Transverse colon (tissue), 4 donors: ENCODE measurements around the gene GID4. TPM values are rescaled to one million over a fixed set of nuclear protein-coding genes. Genes with fewer than 3 reads are reported as not detected.

Experiments used
- DNase-seq: peaks from one replicate; pipeline ENCODE4 v3.0.0-alpha.2; 2019
- H3K27ac ChIP-seq, 4 donors: fragments of 200-600 bp; sonication (generic); 2 replicates each; pipeline ENCODE4 v1.5.1; 2016 to 2018; ENCODE audit warnings: inconsistent platforms in 4 of 4
- H3K27me3 ChIP-seq: fragments of 200-600 bp; sonication (generic); 2 replicates; pipeline ENCODE4 v1.5.1; 2017; ENCODE audit warnings: inconsistent platforms
- H3K36me3 ChIP-seq, 4 donors: fragments of 200-600 bp; sonication (generic); 2 replicates each; pipeline ENCODE4 v1.5.1; 2017 to 2019; ENCODE audit warnings: inconsistent platforms in 4 of 4
- H3K4me1 ChIP-seq, 4 donors: fragments of 200-600 bp; sonication (generic); 2 replicates each; pipeline ENCODE4 v1.5.1; 2017 to 2020; ENCODE audit warnings: inconsistent platforms in 4 of 4
- H3K4me3 ChIP-seq, 4 donors: fragments of 200-600 bp; sonication (generic); 1 replicate in 1 of 4; 2 replicates in 3 of 4; pipeline versions ENCODE4 v1.5.1 to v1.6.1; 2017 to 2019; ENCODE audit warnings: inconsistent platforms in 4 of 4
- H3K9me3 ChIP-seq, 2 donors: fragments of 200-600 bp; sonication (generic); 2 replicates each; pipeline ENCODE4 v1.5.1; 2017 to 2019; ENCODE audit warnings: inconsistent platforms in 2 of 2
- EP300 ChIP-seq: sonication (generic); formaldehyde crosslinking; IDR thresholded peaks from one replicate; pipeline ENCODE4 v1.6.1; 2017; ENCODE audit warnings: antibody characterized with exemption, low read depth
- POLR2A ChIP-seq: fragments of 450-650 bp; IDR thresholded peaks from one replicate; pipeline ENCODE4 v1.6.1; 2016; ENCODE audit warnings: antibody characterized with exemption, mild to moderate bottlenecking, moderate library complexity
- POLR2AphosphoS5 ChIP-seq, 3 donors: sonication (generic); formaldehyde crosslinking; IDR thresholded peaks; one replicate each; pipeline ENCODE4 v1.6.1; 2016; ENCODE audit warnings: antibody characterized with exemption in 3 of 3
- WGBS, 2 donors: methylation state at CpG; one replicate each; pipeline ENCODE4 v1.1.5; 2018; ENCODE audit warnings: low coverage in 1 of 2; 5-methylcytosine and 5-hydroxymethylcytosine counted together
- in situ Hi-C, 4 donors: fragments of 200-750 bp; cut with MboI; loops; one replicate each; pipeline versions ENCODE4 v1.15.0 to v1.15.1; 2017; ENCODE audit warnings: low sequenced_read_pairs in 3 of 4, low pct_ligation_motif_present in 1 of 4, low pct_unique_long_range_greater_than_20kb in 1 of 4
- intact Hi-C: fragments of 100-400 bp; cut with DNase I; formaldehyde crosslinking; loops from one replicate; pipeline ENCODE4 v1.15.1; 2023; ENCODE audit warnings: low total_unique reads
- total RNA-seq, 4 donors: library from RNA; depleted of rRNA; stranded (reverse); fragments of >200 nt; gene quantifications; one replicate each; pipeline ENCODE4 v1.1.0, GENCODE V29; 2016
- TF ChIP-seq, protein P1 (sequence below), 5 experiments: fragments of 200-600 bp in 3 of 5; fragments of 450-650 bp in 2 of 5; sonication (generic) in 3 of 5; IDR thresholded peaks; 1 replicate in 2 of 5; 2 replicates in 3 of 5; pipeline ENCODE4 v1.5.1; 2016 to 2017; ENCODE audit warnings: antibody characterized with exemption in 5 of 5, inconsistent platforms in 3 of 5, mild to moderate bottlenecking in 2 of 5, moderate library complexity in 1 of 5

The GID4 gene
- total RNA-seq, 4 donors from 2014 or later, result 7.0 to 39.6 (median 9.4) TPM

DNA sequence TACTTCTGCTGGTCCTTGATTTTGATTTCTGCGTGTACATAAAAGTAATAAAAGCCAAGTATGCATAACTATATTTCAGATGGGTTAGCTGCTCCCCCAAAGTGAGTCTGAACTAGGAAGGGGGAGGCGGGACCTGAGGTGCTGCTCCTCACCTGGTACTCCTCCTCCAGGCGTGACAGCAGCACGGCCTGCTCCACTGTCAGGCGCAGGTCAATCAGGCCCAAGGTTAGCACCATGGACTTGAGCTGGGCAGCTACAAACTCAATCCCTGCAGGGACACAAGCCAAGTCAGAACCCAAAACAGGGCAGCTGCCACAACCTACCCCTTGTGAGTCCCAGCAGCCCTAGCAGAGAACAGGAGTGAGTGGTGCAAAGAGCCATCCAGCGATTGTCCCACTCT lies 18.2 kb upstream of the GID4 start:
- intact Hi-C loops (no loop called here), in situ Hi-C loops (loop anchor here in 2 of 4 donors (10.0 kb wide), 3 partner anchors 46 to 346 kb away; partner anchors contain the start of genes DRC3 (in 1 of the 2) and TOM1L2 (in 1 of the 2))
- H3K27ac ChIP-seq, result no peak overlapping the region
- H3K9me3 ChIP-seq, result no peaks in the 10 kb centered on the region
- WGBS, 2 donors, result 93 to 100% methylated on average over 1 to 6 of the region's 6 CpGs
- H3K27me3 ChIP-seq, result no peaks in the 10 kb centered on the region
- no peak for DNase-seq
- no peak overlapping the region for H3K4me3 ChIP-seq
- H3K36me3 ChIP-seq, result peaks cover 0 to 4% (median 0%) of the 10 kb centered on the region in 4 donors
- H3K4me1 ChIP-seq, result no peaks in the 10 kb centered on the region
- TF ChIP-seq POLR2AphosphoS5 (IDR thresholded peaks at IDR 0.05) (no peak), POLR2A (no peak), EP300 (no peak)
- TF ChIP-seq, protein P1, sequence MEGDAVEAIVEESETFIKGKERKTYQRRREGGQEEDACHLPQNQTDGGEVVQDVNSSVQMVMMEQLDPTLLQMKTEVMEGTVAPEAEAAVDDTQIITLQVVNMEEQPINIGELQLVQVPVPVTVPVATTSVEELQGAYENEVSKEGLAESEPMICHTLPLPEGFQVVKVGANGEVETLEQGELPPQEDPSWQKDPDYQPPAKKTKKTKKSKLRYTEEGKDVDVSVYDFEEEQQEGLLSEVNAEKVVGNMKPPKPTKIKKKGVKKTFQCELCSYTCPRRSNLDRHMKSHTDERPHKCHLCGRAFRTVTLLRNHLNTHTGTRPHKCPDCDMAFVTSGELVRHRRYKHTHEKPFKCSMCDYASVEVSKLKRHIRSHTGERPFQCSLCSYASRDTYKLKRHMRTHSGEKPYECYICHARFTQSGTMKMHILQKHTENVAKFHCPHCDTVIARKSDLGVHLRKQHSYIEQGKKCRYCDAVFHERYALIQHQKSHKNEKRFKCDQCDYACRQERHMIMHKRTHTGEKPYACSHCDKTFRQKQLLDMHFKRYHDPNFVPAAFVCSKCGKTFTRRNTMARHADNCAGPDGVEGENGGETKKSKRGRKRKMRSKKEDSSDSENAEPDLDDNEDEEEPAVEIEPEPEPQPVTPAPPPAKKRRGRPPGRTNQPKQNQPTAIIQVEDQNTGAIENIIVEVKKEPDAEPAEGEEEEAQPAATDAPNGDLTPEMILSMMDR (IDR thresholded peaks at IDR 0.05), result no peak

DNA sequence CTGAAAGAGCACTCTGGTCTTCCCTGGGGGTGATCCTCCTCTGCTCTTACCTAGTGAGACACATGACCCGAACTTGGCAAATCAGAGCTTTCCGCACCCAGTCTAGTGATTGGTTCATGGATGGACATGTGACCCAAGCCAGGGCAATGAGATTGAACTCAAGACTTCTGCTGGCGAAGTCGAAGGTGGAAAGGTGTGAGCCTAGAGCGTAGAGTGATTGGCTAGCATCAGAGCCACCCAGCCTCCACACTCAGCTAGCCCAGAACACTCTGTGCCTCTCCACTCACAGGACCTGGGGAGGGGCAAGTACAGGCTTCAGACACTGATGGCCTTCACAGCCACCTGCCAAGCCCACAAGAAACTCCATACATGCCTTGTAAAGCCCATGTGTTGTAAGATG lies 17.8 kb upstream of the GID4 start:
- no peak for DNase-seq
- WGBS, 2 donors, result 94% methylated on average over 5 of the region's 5 CpGs; no CpG with 5 or more reads in 1 of the 2 donors
- Histone ChIP-seq H3K9me3 (no peaks in the 10 kb centered on the region), H3K36me3 (peaks cover 0 to 5% (median 0%) of the 10 kb centered on the region in 4 donors), H3K27me3 (no peaks in the 10 kb centered on the region), H3K4me3 (no peak overlapping the region), H3K27ac (no peak overlapping the region), H3K4me1 (no peaks in the 10 kb centered on the region)
- TF ChIP-seq EP300, result no peak
- no peak for TF ChIP-seq POLR2AphosphoS5 (IDR thresholded peaks at IDR 0.05)
- no peak for TF ChIP-seq POLR2A
- TF ChIP-seq, protein P1 (IDR thresholded peaks at IDR 0.05), result no peak
- intact Hi-C loops (no loop called here), in situ Hi-C loops (loop anchor here in 2 of 4 donors (10.0 kb wide), 3 partner anchors 47 to 347 kb away; partner anchors contain the start of genes DRC3 (in 1 of the 2) and TOM1L2 (in 1 of the 2))

DNA sequence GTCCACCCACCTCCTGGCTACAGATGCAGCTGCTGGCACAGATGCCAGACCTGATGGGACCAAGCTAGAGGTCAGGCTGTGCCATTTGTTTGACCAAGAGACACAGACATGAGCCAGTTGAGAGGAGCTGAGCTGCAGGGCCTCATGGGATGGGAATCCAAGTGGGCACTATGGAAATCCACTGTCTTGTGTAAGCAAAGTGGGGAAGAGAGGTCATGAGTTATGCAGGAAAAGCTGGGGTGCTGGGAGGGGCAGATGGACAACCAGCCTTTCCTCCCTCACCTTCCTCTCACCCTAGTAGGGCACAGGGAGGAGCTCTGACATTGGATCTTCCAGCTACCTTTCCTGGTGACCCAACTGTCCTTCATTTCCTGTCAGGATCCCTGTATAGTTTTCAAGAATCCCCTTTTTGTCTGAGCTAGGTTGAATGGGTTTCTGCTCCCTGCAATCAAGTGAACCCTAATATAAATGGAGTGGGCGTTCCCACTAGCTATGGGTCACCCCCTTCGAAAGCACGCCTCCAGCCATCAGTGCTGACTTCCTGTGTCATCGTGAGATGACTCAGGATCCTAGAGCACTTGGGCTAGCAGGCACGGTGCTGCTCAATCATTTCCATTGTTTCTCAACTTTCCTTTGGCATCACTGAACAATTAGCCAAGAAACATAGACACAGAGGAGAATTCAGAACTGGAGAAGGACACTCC lies 13.8 kb upstream of the GID4 start:
- 68% methylated on average over 5 of the region's 5 CpGs; no CpG with 5 or more reads in 1 of the 2 donors for WGBS, 2 donors
- in situ Hi-C loops, result loop anchor here (10.0 to 25.0 kb wide), 5 partner anchors 51 to 351 kb away; partner anchors contain the start of genes DRC3 (in 1 of the 4), RAI1 (in 1 of the 4) and TOM1L2 (in 1 of the 4)

More for the DNA sequence above, 13.8 kb upstream of the GID4 start:
- Histone ChIP-seq H3K4me3 (no peak overlapping the region), H3K9me3 (no peaks in the 10 kb centered on the region), H3K36me3 (peaks cover 0 to 5% (median 0%) of the 10 kb centered on the region in 4 donors), H3K27me3 (no peaks in the 10 kb centered on the region), H3K27ac (no peak overlapping the region), H3K4me1 (no peaks in the 10 kb centered on the region)
- no peak for DNase-seq
- TF ChIP-seq EP300 (no peak), POLR2A (no peak), POLR2AphosphoS5 (IDR thresholded peaks at IDR 0.05) (no peak)
- TF ChIP-seq, protein P1 (IDR thresholded peaks at IDR 0.05), result no peak
- intact Hi-C loops, result no loop called here
